Activated CD8-positive, alpha-beta memory T cell treated with anti-CD3 and anti-CD28 coated beads, Interleukin-2, amount 50 U/mL, for 48 hours (primary cell): Measurements from ENCODE around the gene PROM1.

Experiments
- DNase-seq: peaks from one replicate; pipeline ENCODE4 v3.0.0-alpha.2; 2020

PROM1 gene

GRCh38 chr4:16025268-16025667, 58.6 kb downstream of the PROM1 start:
- no peak for DNase-seq

GRCh38 chr4:16023776-16024408, 59.9 kb downstream of the PROM1 start:
- no peak for DNase-seq

DNA sequence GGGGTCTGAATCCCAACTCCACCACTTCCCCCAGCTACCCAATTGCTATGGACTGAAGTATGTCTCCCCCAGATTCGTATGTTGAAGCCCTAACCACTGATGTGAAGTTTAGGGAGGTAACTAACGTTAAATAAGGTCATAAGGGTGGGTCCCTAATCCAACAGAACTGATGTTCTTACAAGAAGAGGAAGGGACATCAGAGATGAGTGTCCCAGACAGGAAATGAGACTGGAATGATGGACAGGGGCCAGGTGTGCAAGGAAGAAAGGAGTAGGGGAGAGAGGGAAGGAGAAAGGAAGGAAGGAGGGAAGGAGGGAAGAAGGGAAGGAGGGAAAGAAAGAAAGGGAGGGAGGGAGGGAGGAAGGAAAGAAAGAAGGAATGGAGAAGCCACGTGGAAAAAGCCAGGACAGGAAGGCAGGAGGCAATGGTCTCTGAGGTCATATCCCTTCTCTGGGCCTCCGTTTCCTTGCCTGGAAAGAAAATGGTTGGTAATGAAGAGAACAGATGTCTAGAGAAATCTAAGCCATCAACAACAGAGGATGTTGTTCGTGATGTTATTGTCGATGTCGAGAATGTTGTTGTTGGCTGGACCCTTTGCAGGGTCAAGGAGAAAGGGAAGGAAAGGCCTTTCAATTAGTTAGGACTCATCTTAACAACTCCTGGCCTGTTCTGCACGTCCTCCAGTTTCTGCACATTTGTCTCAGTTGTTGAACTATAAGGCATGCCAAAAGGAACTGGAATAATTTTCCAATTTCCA, 61.8 kb downstream of the PROM1 start:
- no peak for DNase-seq

- no peak for DNase-seq
These were observed 64.2 kb downstream of the PROM1 start for GRCh38 chr4:16019649-16020048.

DNA sequence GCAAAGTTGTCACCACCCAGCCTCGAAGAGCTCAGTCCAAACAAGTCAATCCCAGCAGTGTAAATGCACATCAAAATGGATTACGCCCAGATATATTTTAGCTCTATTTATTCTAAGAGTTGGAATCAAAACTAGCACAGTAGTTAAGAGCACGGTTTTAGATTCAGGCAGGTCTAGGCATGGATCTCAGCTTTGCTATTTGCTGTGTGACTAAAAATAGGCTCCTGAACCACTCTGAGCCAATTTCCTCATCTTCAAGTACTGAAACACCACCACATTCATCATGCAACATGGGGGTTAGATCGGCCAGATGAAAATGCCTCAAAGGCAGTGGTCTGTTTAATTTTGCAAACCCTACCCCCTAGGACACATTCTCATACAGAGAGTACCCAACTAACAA, 65.0 kb downstream of the PROM1 start:
- DNase-seq, result no peak

GRCh38 chr4:16018061-16018676, 65.7 kb downstream of the PROM1 start:
- DNase-seq, result no peak

DNA sequence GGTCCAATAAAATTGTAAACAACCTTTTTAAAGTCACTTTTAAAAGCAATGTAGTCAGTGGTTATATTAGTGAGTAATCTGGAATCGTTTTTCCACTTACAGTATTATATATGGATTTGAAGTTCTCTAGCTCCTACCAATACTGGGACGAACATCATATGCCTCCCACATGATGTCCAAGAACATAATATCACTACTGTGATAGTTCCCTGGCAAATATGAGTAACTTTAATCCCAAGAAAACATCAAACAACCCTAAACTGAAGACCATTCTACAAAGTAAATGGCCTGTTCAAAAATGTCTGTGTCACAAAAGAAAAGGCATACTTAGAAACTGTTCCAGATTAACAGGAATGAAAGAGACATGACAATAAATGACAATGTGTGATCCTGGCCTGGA, 67.3 kb downstream of the PROM1 start:
- no peak for DNase-seq

GRCh38 chr4:16011173-16011572, 72.7 kb downstream of the PROM1 start:
- no peak for DNase-seq

DNA sequence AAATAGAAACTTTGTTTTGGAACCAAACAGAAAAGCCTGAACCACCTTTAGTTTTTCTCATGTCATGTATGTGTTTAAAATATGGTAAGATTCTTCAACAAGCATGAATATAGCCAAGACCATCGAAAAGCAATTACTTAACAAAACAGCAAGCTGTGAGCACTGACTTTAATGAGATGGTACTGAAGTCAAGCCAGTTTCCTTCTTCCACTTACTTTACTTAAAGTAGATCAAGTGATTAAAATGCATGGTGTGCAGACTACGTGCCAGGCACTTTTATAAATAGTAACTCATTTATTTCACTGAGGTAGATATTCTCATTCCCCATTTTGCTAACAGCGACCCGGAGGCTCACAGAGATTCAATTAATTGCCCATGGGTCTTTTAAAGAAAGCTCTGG, 74.7 kb downstream of the PROM1 start:
- DNase-seq, result no peak

DNA sequence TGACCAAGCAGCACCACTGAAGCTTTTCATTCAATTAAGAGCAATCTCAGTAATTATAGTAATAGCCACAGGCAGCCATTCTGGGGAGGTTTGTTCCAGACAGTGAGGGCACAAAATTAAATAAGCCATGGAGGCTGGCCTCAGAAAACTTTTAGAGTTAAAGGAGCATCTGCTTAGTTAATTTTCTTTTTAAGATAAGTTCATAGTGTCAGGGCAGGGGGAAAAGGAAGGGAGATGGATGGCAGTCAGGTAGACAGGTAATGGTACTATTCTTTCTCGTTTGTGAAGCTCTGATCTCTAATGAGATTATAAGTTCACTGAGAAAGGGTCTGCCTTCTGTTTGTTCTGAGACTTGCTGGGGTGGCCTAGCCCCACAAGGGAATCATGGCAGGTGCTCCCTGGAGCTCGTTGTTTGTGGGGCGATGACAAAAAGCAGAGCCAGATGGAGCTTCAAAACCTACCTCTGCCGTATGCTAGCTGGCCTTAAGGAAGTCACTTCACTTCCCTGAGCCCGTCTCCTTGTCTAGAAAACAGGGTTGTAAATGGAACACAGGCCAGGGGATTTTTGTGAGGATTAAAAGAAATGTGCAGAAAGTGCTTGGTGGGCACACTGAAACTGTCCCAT, 76.2 kb downstream of the PROM1 start:
- no peak for DNase-seq

DNA sequence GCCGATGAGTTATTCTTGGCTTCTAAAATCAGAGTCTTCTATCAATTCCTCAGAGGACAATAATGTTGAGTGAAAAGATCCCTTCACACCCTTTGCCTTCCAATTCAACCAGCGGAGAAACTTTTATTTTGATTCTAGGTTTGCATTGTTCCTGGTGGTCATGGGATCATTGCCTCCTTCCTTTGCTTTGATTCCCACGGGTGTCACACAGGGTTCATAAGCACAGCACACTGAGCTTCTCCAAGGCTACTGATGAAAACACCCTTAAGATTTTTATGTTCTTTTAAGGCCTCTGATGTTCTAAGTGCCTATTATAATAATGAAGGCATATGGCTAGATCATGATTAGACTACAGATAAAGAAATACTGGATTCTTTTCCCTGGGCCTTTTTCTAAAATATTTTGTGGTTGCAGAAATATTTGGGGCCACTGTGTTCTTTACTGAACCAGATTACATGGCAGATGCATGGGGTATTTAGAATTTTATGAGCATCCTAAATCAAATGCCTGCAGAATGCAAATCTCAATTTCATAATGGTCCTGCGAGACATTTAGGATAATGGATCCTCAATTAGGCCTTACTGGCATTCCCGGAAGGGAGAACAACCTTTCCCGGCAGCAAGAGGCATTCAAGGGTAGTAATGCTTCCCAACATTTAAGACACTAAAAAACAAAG, 76.9 kb downstream of the PROM1 start:
- no peak for DNase-seq

GRCh38 chr4:16005676-16006075, 78.1 kb downstream of the PROM1 start:
- no peak for DNase-seq

DNA sequence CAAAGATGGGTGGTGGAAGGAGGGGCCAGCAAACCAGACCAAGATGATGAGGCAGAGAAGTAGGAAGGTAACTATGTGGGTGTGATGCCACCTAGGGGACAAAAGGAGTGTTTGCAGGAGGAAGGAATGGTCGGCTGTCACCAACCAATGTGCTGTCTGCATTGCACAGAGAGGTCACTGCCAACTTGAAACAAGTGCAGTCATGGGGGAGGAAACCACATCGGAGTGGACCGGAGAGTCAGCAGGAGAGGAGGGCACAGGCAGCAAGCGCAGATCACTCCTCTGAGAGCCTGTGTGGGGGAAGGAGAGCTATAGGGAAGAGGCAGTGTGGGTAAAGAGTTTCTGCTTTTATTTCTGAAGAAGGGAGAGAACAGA, 82.4 kb downstream of the PROM1 start:
- DNase-seq, result peak; percentile 60

DNA sequence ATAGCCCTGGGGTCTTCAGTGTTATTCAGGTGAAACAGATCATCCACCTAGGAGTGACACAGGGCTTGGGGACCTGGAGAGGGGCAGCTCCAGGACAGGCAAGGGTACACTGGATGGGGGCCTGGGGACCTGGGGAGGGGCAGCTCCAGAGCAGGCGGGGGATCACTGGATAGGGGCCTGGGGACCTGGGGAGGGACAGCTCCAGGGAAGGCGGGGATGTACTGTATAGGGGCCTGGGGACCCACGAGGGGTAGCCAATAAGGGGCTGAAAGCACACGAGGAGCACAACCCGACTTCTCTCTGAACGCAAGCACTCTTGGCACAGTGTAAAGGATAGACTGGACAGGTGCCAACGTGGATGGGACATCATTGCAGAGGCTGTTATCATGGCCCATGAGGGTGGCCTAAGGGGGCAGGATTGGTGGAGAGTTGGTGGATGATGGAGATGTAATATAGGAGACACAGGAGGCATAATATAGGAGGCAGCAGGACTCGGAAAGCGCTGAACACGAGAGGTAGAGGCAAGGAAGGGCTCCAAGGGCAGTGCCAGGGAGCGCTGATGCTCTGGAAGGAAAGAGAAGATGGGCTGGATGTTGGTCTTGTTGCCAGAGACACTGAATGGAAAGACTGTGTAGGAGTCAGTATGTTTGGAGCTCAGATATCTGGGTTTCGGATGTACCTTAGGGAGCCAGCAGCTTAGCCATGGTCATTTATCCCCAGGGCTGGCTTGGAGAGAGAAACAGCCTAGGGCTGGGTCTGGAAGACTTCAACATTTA, 82.9 kb downstream of the PROM1 start:
- DNase-seq, result no peak

- no peak for DNase-seq
These were observed 87.0 kb downstream of the PROM1 start for GRCh38 chr4:15996773-15997172.

DNA sequence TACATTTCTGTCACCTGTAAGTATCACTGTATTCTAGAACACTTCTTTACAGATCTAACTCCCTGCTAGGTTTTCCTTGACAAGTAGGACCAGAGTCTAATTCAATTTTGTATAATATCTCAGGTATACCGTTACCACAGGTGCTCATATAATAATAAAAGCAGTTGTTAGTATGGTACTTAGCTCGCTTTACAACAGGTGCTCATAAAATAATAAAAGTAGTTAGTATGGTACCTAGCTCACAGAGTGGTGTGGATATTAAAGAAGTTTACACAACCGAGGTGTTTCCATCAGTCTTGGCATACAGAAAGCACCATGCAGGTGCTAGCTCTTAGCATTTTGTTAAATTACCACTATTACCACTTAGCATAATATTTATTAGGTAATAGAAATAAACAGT, 88.0 kb downstream of the PROM1 start:
- DNase-seq, result no peak

DNA sequence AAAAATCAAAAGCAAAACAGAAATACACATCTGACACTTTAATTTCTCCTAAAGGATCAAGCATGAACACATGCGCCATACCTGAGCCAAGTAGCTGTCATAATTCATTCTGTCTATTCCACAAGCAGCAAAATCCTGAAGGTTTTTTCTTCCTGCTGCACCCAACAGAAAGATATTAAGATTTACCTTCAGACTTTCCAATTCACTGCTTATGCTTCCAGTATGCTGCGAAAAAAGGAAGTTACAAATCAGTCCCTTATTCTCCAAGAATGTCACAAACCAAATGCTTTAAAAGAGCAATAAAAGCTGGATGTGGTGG, 91.7 kb downstream of the PROM1 start:
- DNase-seq, result no peak

- no peak for DNase-seq
These were observed 93.1 kb downstream of the PROM1 start for GRCh38 chr4:15990570-15991285.

DNA sequence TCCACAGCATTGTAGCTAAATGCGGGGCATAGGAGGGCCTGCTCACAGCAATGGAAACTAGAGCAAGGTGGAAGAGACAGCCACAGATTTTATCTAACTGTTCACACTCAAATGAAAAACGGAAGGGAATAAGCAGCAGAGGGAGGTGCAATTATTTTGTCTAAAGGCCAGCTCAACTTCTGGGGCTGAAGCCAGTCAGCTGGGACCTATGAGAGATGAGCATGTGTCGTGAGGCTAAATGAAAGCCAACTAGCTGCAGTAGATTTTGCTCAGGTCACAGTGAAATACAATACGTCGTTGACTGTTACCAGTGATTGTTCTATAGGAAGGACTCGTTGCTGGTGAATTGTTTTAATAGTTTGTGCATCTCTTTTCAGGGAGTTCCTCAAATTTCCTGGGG, 94.4 kb downstream of the PROM1 start:
- DNase-seq, result no peak

- no peak for DNase-seq
These were observed 95.6 kb downstream of the PROM1 start for GRCh38 chr4:15988222-15988621.

DNA sequence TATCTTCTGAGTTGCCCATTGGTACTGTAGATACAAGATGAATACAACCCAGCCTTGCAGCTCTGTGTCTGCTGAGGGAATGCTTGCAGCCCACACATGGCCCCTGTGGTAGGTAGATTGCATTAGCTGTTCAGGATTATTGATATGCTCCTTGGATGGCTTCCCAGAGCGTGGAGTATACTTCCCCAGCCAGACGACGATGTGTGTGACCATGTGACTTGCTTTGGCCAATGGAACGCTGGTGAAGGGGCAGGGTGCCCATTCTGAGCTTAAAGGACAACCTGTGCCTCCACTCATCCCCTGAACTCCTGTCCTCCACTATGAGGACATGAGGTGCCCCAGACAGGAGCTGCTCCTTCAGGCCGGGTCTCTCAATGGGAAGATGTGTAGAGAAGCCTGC, 96.9 kb downstream of the PROM1 start:
- no peak for DNase-seq

DNA sequence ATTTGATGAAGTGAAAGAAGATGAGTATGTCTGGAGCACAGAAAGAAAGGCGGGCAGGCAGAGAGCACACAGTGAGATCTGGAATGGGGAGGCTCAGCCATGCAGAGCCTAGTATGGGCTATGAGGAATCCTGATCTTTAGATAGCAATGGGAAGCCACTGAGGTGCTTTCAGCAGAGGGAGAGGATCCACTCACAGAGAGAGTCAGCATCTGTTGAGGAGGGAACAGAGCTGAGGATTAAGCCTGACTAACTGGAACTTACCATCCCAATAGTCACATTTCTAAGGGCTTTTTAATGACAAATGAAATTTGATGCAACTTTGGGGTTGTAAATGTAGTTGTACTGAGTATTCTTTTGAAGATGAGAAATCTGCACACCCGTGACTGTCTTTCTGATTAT, 100.2 kb downstream of the PROM1 start:
- no peak for DNase-seq
